Metanephros (tissue), 1 donor: Measurements from ENCODE around the gene BTBD6. TPM values are rescaled to one million over a fixed set of nuclear protein-coding genes. Genes with fewer than 3 reads are reported as not detected.

ENCODE experiments used
- total RNA-seq: library from RNA; depleted of rRNA; stranded (reverse); fragments of >200 nt; gene quantifications from one replicate; pipeline ENCODE4 v1.2.3, GENCODE V29; 2014

The BTBD6 gene
- 38.4 TPM for total RNA-seq

GRCh38 chr14:105248368-105249181 lies at the start of gene BTBD6:
Gene BTBD6, plus strand, starts transcription at chr14:105248533. Its CDS starts 179 bp downstream, at chr14:105248712.

Other genes starting within 250 kb of the BTBD6 start
- 19.9 TPM for gene CDCA4, start 227.4 kb upstream of the BTBD6 start, total RNA-seq
- 2.3 TPM for gene GPR132, start 183.1 kb upstream of the BTBD6 start, total RNA-seq
- gene JAG2, start 79.8 kb upstream of the BTBD6 start, total RNA-seq = 17.4 TPM
- gene NUDT14, start 67.2 kb upstream of the BTBD6 start, total RNA-seq = 22.9 TPM
- gene BRF1, start 52.5 kb downstream of the BTBD6 start, total RNA-seq = 59.5 TPM
- 94.1 TPM for gene PACS2, start 66.2 kb downstream of the BTBD6 start, total RNA-seq
- gene TEX22, start 150.0 kb downstream of the BTBD6 start, total RNA-seq = 0.23 TPM
- 82.3 TPM for gene MTA1, start 171.3 kb downstream of the BTBD6 start, total RNA-seq
- gene CRIP2, start 226.3 kb downstream of the BTBD6 start, total RNA-seq = 147 TPM
- gene CRIP1, start 238.4 kb downstream of the BTBD6 start, total RNA-seq = 32.8 TPM
- 8.7 TPM for gene TEDC1, start 242.7 kb downstream of the BTBD6 start, total RNA-seq